Small intestine (tissue), 7 donors: Measurements from ENCODE around the gene SYNE4. TPM values are rescaled to one million over a fixed set of nuclear protein-coding genes. Genes with fewer than 3 reads are reported as not detected.

ENCODE experiments used
- DNase-seq, 2 donors: peaks; one replicate each; pipeline versions ENCODE4 v3.0.0 to v3.0.0-alpha.2; 2013
- FAIRE-seq: peaks from 2 replicates; lab custom pipeline; 2012; peaks lifted over from hg19 to GRCh38; lab: Jason Lieb, UNC
- H3K27ac ChIP-seq, 3 donors: one replicate each; pipeline ENCODE4 v1.5.1; 2013; ENCODE audit warnings: low read length in 2 of 3, mild to moderate bottlenecking in 2 of 3, control low read depth in 1 of 3, inconsistent platforms in 1 of 3, low read depth in 1 of 3, moderate library complexity in 1 of 3
- H3K27me3 ChIP-seq, 3 donors: one replicate each; pipeline ENCODE4 v1.6.1; 2013; ENCODE audit warnings: low read length in 3 of 3, inconsistent platforms in 1 of 3; ENCODE audit not compliant: control insufficient read depth in 3 of 3, insufficient read depth in 3 of 3
- H3K36me3 ChIP-seq, 3 donors: one replicate each; pipeline ENCODE4 v1.6.1; 2013; ENCODE audit warnings: low read length in 3 of 3, inconsistent platforms in 1 of 3, low read depth in 1 of 3, mild to moderate bottlenecking in 1 of 3, moderate library complexity in 1 of 3; ENCODE audit not compliant: control insufficient read depth in 3 of 3, insufficient read depth in 2 of 3
- H3K4me1 ChIP-seq, 3 donors: one replicate each; pipeline ENCODE4 v1.6.1; 2013; ENCODE audit warnings: low read length in 2 of 3, inconsistent platforms in 1 of 3, low read depth in 1 of 3, mild to moderate bottlenecking in 1 of 3, moderate library complexity in 1 of 3; ENCODE audit not compliant: control insufficient read depth in 3 of 3, insufficient read depth in 2 of 3
- H3K4me3 ChIP-seq, 3 donors: one replicate each; pipeline ENCODE4 v1.5.1; 2013; ENCODE audit warnings: low read length in 3 of 3, control low read depth in 1 of 3, inconsistent platforms in 1 of 3, low read depth in 1 of 3, mild to moderate bottlenecking in 1 of 3, moderate library complexity in 1 of 3
- H3K9me3 ChIP-seq, 2 donors: one replicate each; pipeline ENCODE4 v1.6.1; 2013; ENCODE audit warnings: low read depth in 1 of 2, low read length in 1 of 2; ENCODE audit not compliant: control insufficient read depth in 2 of 2, insufficient read depth in 1 of 2
- WGBS, 3 donors: extraction: QIAGEN DNeasy Blood & Tissue Kit; methylation state at CpG; one replicate each; pipeline ENCODE4 v1.1.7; 2013; 5-methylcytosine and 5-hydroxymethylcytosine counted together
- polyA plus RNA-seq, 4 donors: library from polyadenylated mRNA; stranded (reverse) in 3 of 4; unstranded in 1 of 4; fragments of 200-250 nt in 3 of 4; fragments of 120-200 nt in 1 of 4; gene quantifications; one replicate each; pipeline versions ENCODE4 v1.2.1 to v1.2.3, GENCODE V29; 2013
- donor health status: healthy with polysubstance abuse.
- donor health status: control.
- donor health status: control.
- donor health status: Bipolar disorder and iron deficiency.
- donor health status: healthy.

SYNE4 gene
- polyA plus RNA-seq, 4 donors, result 3.0 to 16.0 (median 3.7) TPM

DNA sequence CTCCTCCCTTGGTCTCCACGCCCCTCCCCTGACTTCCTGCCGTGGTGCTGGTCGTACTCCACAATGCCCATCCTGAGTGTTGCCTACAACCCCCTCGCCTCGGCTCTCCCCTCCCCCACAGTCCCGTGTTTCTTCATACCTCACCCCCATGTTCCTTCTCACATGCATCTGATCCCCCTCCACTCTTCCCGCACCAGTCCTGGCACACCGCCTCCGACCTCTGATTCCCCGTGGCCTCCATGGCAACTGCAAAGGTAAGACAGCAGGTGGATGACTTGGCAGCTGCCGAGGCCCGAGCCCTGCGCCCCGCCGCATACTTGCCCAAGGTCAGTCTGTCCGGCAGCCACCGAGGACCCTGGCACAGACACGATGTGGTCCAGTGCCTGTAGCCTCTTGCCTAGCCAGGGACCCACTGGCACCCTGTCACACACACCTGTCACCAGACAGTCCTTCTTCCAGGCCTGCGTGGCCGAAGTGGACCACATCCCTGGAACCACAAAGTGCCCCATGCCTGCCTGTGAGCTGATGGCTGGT lies 29.7 kb downstream of the SYNE4 start:
- peaks cover 0 to 12% (median 4%) of the 10 kb centered on the region in 3 donors for H3K27me3 ChIP-seq
- WGBS, 3 donors, result 47 to 64% (median 51%) methylated on average over 20 of the region's 20 CpGs
- DNase-seq, result no peak

DNA sequence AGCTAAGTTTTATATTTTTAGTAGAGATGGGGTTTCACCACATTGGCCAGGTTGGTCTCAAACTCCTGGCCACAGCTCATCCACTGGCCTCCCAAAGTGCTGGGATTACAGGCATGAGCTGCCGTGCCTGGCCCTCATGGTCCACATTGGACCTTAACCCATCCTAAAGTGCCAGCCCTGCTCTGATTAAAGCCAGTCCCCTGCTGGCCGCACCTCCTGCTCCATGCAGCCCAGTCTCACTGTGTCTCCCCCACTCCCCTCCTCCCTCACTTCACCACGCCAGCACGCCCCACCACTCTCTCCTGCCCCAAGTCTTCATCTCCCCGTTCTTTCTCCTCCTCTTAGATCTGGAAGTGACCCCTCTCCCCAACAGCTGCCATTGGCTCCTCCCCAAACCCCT lies 30.3 kb downstream of the SYNE4 start:
- WGBS, 3 donors, result 33 to 43% (median 40%) methylated on average over 5 of the region's 5 CpGs
- Histone ChIP-seq H3K27me3 (peaks cover 0 to 7% (median 4%) of the 10 kb centered on the region in 3 donors), H3K36me3 (no peaks in the 10 kb centered on the region), H3K27ac (no peak overlapping the region), H3K9me3 (no peaks in the 10 kb centered on the region), H3K4me1 (no peaks in the 10 kb centered on the region), H3K4me3 (no peak overlapping the region)
- DNase-seq, result no peak
- FAIRE-seq, result no peak

More for the DNA sequence above, 29.7 kb downstream of the SYNE4 start:
- Histone ChIP-seq H3K4me3 (no peak overlapping the region), H3K4me1 (no peaks in the 10 kb centered on the region), H3K36me3 (no peaks in the 10 kb centered on the region), H3K27ac (no peak overlapping the region), H3K9me3 (no peaks in the 10 kb centered on the region)
- FAIRE-seq, result no peak

DNA sequence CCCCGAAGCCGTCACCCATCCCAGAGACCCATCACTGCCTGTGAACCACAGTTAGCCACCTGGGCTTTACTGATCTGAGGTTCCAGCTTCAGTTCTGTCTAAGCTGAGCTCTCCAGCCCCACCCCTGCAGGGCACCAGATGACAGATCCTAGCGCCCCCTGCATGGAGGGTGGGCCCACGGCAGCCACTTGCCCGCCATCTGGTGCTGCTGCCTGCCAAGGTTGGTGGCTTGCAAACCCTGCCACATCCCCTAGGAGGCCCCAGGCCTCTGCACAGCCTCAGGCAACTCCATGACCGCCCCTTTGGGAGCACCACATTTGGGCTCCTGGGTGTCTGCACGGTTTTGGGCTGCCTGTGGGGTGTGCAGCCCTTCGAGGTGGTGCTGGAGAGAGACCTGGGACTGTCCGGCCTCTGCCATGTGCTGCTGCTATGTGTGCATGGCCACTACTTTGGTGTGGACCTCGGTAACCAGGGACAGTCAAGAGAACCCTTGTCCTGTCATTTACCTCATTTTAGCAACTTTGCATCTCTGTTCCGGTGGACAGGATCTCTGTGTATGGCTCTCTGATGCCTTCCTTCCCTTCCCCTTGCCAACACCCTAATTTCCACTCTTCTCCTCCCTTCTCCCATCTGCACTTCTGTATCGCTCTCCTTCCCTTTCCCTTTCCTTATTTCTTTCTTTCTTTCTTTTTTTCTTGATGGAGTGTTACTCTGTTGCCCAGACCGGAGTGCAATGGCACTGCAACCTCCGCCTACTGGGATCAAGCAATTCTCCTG lies 31.0 kb downstream of the SYNE4 start:
- DNase-seq, result no peak
- no peak for FAIRE-seq
- no peak overlapping the region for H3K27ac ChIP-seq
- WGBS, 3 donors, result 52 to 53% (median 53%) methylated on average over 14 of the region's 14 CpGs
- peaks cover 0 to 6% (median 4%) of the 10 kb centered on the region in 3 donors for H3K27me3 ChIP-seq
- H3K9me3 ChIP-seq, result no peaks in the 10 kb centered on the region
- no peaks in the 10 kb centered on the region for H3K4me1 ChIP-seq
- no peaks in the 10 kb centered on the region for H3K36me3 ChIP-seq
- no peak overlapping the region for H3K4me3 ChIP-seq

DNA sequence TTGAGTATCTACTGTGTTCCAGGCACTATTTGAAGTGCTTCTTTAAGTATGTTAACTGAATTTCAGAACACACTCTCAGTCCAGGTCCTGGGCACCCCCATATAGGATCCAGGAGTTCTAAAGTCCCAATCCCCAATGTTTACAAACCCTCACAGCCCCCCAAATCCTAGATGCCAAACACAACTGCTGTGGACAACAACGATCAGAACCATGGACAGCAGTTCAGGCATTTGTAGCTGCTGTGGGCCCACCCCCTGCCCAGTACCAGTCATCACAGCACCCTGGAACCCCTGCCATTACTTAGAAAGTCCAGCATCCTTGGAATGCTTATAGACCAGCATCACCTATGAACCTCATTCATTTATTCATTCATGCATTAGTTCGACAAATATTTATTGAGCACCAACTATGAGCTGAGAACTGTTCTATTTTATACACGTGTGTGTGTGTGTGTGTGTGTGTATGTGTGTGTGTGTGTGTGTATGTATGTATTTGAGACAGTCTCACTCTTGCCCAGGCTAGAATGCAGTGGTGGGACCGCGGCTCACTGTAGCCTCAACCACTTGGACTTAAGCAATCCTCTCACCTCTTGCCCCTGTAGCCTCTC lies 32.9 kb downstream of the SYNE4 start:
- 34 to 56% (median 53%) methylated on average over 5 of the region's 5 CpGs for WGBS, 3 donors
- FAIRE-seq (no peak), DNase-seq (peak in 1 of 2 donors; percentile 25)
- Histone ChIP-seq H3K9me3 (no peaks in the 10 kb centered on the region), H3K36me3 (no peaks in the 10 kb centered on the region), H3K27ac (no peak overlapping the region), H3K4me1 (no peaks in the 10 kb centered on the region), H3K27me3 (peaks cover 0 to 3% (median 0%) of the 10 kb centered on the region in 3 donors), H3K4me3 (no peak overlapping the region)

DNA sequence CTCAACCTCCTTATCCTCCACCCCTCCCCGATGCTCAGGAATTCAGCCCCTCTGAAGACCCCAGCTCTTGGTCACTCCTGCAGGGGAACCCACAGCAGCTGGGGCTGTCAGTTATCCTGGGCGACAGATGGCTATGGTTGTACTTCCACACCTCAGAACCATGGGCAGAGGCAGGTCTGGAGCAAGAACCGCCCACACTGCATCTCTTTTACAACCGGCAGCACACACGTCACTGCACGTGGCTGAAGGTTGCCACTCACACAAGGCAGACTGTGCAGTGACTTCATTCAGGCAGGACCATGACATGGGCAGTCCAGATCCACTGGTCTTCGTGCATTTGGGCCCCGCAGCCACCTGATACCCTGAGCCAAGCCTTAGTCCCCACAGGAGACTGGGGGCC lies 35.1 kb downstream of the SYNE4 start:
- H3K36me3 ChIP-seq, result no peaks in the 10 kb centered on the region
- WGBS, 3 donors, result 33 to 38% (median 38%) methylated on average over 8 of the region's 8 CpGs
- H3K27ac ChIP-seq, result no peak overlapping the region
- FAIRE-seq (no peak), DNase-seq (peak in 1 of 2 donors; percentile 24)
- no peaks in the 10 kb centered on the region for H3K9me3 ChIP-seq
- no peaks in the 10 kb centered on the region for H3K4me1 ChIP-seq
- H3K27me3 ChIP-seq, result no peaks in the 10 kb centered on the region
- H3K4me3 ChIP-seq, result no peak overlapping the region

DNA sequence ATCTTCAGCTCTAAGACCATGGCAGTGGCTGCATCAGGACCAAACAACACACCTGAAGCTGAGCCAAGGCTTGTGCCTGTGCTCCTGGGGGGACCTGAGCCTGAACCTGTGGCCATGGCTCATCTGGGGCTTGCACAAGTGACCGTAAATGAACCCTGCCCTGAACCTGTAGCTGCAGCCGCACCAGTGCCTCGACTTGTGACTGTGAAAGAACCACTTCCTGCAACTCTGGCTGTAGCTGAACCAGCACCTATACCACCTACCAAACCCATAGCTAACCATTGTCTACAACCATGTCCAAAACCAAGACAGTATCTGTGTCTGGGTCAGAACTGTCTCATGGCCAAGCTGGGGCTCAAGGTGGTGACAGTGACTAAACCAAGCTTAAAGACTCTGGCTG lies 41.8 kb downstream of the SYNE4 start:
- no peaks in the 10 kb centered on the region for H3K9me3 ChIP-seq
- no peak overlapping the region for H3K27ac ChIP-seq
- H3K4me1 ChIP-seq, result no peaks in the 10 kb centered on the region
- no peak overlapping the region for H3K4me3 ChIP-seq
- no peak for FAIRE-seq
- H3K27me3 ChIP-seq, result no peaks in the 10 kb centered on the region
- 53 to 82% (median 64%) methylated on average over 3 of the region's 3 CpGs for WGBS, 3 donors
- DNase-seq, result no peak
- no peaks in the 10 kb centered on the region for H3K36me3 ChIP-seq

DNA sequence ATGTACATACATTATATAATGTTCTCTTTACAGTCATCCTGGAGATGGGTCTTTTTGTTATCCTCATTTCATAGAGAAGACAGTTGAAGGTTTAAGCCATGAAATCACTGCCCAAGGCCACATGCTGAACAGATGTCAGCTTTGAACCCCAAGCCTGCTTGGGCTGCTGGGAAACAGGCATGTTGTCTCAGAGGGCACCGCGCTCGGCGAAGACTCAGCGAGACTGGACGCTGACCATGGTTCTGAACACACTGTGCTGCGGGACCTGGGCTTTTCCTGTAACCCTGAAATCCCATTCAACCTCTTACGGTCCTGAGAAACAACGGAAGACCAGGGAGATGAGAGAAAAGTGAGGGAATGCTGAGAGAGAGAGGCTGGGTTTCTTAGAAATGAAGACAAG lies 45.1 kb downstream of the SYNE4 start:
- H3K9me3 ChIP-seq, result no peaks in the 10 kb centered on the region
- no peaks in the 10 kb centered on the region for H3K36me3 ChIP-seq
- no peak for FAIRE-seq
- DNase-seq, result peak; percentile 20 to 74
- no peak overlapping the region for H3K4me3 ChIP-seq
- H3K27me3 ChIP-seq, result peaks cover 0 to 24% (median 7%) of the 10 kb centered on the region in 3 donors
- H3K27ac ChIP-seq, result no peak overlapping the region
- 2 to 9% (median 5%) methylated on average over 9 of the region's 9 CpGs for WGBS, 3 donors
- no peaks in the 10 kb centered on the region for H3K4me1 ChIP-seq

DNA sequence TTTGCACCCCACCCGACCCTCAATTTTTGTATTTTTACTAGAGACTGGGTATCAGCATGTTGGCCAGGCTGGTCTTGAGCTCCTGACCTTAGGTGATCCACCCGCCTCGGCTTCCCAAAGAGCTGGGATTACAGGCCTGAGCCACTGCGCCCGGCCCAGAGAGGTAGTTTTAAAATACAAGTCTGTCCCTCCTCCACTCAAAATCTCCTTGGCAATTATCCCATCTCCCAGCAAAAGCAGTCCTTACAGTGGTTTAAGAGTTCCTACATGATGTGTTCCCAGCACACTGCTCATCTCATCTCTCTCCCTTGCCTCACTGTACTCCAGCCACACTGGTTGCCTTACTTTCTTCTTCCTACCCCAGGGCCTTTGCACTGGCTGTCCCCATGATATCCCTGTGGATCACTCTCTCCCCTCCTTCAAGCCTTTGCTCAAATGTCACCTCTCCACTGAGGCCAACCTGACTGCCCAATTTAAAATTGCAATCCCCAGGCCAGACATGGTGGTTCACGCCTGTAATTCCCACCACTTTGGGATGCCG lies 48.1 kb downstream of the SYNE4 start:
- H3K4me3 ChIP-seq, result no peak overlapping the region
- 83 to 87% (median 85%) methylated on average over 7 of the region's 7 CpGs for WGBS, 3 donors
- DNase-seq, result no peak
- no peak for FAIRE-seq
- no peaks in the 10 kb centered on the region for H3K4me1 ChIP-seq
- no peaks in the 10 kb centered on the region for H3K9me3 ChIP-seq
- peaks cover 0 to 33% (median 7%) of the 10 kb centered on the region in 3 donors for H3K27me3 ChIP-seq
- H3K36me3 ChIP-seq, result no peaks in the 10 kb centered on the region
- no peak overlapping the region for H3K27ac ChIP-seq
